ENCODE measurements around the gene PLTP.
"Not testable (repeated sequence)": the region's sequence is repeated elsewhere in the genome, so short reads cannot be mapped to it uniquely, and the experiment has no call there.

PLTP gene

DNA sequence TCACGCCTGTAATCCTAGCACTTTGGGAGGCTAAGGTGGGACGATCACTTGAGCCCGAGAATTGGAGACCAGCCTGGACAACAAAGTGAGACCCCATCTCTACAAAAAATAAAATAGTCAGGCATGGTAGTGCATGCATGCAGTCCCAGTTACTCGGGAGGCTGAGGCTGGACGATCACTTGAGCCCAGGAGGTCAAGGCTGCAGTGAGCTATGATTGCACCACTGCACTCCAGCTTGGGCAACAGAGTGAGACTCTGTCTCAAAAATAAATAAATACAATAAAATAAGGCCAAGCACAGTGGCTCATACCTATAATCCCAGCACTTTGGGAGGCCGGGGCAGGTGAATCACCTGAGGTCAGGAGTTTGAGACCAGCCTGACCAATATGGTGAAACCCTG, 10.6 kb downstream of the PLTP start:
- not testable (repeated sequence) for DNase-seq (ENCODE audit: low spot score)

DNA sequence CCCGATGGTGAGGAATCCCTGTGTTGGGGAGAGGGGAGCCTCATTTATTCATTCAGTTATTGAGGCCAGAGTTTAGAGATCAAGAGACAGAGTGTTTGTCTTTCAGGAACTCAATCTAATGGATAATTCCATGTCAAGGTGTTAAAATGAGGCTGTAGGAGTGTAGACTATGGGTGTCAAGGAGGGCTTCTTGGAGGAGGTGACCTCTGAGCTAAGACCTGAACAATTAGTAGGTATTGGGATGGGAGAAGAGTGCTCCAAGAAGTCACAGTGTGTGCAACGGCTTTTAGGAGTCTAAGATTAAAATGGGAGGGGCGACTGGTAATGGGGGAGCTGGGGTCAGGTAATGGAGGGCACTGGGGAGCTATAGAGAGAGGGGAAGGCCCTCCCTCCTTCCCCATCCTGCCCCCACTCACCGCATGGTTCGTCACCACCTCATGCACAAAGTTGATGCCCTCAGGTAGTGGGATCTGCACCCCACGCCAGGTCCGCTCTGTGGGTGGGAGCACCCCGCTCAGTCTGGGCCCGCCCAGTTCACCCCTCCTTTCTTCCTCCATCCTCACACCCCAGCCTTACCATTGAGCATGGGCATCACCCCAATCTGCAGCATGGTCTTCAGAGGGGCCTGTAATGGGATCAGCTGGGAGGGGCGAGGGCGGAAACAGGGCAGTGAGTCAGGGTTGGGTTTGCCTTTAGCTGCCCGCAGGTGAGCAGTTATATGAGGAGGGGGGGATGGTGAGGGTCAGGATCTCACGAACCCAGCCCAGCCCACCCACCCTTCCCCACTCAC, 12.7 kb downstream of the PLTP start:
- DNase-seq (ENCODE audit: low spot score): no peak

DNA sequence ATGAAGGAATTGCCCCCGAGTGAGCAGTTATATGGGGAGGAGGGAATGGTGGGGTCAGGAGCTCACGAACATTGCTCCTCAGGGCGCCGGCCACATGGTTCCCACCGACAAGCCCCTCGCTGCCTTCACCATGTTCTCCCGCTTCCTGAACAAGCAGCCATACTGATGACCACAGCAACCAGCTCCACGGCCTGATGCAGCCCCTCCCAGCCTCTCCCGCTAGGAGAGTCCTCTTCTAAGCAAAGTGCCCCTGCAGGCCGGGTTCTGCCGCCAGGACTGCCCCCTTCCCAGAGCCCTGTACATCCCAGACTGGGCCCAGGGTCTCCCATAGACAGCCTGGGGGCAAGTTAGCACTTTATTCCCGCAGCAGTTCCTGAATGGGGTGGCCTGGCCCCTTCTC, 13.7 kb downstream of the PLTP start:
- DNase-seq (ENCODE audit: low spot score): no peak

DNA sequence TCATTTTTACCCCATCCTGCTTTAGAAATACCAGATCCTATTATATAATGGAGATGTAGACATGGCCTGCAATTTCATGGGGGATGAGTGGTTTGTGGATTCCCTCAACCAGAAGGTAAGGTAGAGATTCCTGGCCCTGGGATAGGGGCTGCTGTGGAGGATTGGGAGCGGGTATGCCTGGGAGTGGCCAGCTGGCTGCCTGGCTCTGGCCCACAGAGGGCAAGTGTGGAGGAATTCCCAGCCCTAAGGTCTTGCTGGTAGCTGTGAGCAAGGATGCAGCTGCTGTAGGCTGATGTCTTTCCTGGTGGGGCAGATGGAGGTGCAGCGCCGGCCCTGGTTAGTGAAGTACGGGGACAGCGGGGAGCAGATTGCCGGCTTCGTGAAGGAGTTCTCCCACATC, 14.3 kb downstream of the PLTP start:
- no peak for DNase-seq (ENCODE audit: low spot score)

DNA sequence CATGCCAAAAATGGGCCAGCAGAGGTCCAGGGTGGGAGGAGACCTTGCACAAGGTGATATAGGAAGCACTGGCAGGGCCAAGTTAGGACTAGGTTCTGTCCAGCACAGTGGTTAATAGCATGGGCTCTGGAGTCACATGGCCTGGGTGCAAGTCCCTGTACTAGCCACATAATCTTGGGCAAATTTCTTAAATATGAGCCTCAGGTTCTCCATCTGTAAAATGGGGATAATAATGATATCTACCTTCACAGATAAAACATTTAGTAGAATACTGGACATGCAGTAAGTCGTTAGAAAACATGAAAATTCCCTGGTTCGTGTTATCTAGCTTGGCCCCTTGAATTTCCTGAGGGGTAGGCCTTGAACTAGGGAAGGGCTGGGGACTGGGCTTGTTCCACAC, 14.7 kb downstream of the PLTP start:
- DNase-seq (ENCODE audit: low spot score): no peak

DNA sequence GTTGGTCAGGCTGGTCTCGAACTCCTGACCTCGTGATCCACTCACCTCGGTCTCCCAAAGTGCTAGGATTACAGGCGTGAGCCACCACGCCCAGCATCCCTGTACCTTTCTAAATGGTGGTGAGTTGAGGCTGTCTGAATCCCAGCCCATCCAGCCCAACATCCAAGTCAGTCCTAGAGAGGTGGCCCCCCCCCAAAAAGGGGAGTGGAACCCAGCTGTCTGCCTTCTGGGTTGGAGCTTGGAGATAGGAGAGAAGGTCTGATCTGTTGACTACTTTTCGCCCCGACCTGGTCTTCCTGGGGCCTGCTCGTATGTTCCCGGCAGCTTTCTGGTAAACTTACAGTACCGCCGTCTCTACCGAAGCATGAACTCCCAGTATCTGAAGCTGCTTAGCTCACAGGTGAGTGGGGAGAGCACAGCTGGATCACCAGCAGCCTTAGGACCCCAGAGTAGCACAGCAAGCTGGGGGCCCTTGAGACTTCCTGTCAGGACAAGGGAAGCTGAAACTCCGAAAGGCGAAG, 15.3 kb downstream of the PLTP start:
- no peak for DNase-seq (ENCODE audit: low spot score)

DNA sequence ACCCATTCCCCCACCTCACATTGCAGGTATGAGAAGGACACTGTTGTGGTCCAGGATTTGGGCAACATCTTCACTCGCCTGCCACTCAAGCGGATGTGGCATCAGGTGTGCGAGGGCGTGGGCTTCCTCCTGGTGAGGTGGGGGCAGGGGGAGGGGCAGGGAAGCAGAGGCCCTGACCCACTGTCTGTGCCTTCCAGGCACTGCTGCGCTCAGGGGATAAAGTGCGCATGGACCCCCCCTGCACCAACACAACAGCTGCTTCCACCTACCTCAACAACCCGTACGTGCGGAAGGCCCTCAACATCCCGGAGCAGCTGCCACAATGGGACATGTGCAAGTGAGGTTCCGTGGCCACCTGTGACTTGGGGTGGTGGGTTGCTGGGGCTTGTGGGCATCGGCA, 17.2 kb downstream of the PLTP start:
- no peak for DNase-seq (ENCODE audit: low spot score)

DNA sequence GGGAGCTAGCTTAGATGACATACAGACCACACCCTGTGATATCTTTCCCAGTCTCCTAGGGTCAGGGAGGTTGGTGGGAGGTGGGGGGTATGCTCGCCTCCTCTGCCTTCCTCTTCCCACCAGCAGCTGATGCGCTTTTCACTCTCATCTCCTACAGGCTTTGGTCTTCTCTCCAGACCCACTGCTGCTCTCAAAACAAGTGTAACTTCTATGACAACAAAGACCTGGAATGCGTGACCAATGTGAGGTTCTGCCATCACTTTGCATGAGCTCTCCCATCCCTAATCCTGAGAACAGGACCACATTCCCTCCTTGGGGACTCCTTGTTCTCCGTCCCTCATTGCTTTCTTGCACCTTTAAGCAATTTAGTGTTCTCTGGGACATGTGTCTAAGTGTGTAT, 18.1 kb downstream of the PLTP start:
- no peak for DNase-seq (ENCODE audit: low spot score)

DNA sequence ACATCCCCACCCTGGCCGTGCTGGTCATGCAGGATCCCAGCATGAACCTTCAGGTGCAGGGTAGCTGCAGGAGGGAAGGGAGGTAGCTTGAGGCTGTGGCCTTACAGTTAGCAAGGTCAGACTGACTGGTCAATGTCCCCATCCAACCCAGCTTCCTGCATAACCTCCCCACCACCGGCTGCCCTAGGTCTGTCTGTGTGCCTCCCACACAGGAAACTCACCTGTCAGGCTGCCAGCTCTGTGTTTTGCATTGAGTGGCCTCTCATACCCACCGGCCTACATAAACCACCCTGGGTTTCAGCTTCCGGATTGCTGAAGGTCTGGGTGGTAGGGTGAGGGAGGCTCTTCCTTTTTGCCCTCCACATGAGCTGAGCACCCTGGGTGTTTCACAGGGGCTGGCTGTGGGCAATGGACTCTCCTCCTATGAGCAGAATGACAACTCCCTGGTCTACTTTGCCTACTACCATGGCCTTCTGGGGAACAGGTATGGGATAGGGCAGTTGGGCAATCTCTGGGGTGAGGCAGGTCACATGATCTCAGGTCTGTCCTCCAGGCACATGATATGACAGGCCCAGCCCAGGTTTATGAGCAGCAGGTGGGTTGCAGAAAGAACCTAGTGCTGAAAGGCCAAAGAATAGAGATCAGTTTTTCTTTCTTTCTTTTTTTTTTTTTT, 19.0 kb downstream of the PLTP start:
- no peak for DNase-seq (ENCODE audit: low spot score)

DNA sequence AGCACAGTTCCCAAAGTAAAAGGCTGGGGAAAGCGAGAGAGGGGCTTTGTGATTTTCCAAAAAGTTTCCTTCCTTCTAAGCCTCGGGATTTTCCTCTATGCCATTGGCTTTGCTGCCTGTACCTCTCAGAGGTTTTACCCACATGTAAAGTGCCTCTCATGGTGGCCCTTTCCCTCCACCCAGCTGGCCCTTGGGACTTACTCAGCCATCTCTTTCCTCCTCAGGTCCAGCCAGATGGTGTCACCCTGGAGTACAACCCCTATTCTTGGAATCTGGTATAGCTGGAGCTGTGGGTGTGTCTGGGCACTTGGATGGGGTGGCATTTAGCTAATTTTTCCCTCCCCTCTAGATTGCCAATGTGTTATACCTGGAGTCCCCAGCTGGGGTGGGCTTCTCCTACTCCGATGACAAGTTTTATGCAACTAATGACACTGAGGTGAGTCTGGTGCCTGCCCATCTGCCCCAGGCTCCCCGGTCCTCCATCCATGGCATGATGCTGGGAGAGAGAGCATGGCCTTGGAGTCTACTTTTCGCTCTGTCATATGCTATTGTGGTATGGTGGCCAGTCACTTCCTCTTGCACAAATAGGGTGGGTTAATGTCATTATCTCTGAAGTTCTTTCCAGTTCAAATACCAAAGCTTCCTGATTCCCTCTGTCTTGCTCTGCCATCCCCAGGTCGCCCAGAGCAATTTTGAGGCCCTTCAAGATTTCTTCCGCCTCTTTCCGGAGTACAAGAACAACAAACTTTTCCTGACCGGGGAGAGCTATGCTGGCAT, 19.7 kb downstream of the PLTP start:
- DNase-seq (ENCODE audit: low spot score): no peak

DNA sequence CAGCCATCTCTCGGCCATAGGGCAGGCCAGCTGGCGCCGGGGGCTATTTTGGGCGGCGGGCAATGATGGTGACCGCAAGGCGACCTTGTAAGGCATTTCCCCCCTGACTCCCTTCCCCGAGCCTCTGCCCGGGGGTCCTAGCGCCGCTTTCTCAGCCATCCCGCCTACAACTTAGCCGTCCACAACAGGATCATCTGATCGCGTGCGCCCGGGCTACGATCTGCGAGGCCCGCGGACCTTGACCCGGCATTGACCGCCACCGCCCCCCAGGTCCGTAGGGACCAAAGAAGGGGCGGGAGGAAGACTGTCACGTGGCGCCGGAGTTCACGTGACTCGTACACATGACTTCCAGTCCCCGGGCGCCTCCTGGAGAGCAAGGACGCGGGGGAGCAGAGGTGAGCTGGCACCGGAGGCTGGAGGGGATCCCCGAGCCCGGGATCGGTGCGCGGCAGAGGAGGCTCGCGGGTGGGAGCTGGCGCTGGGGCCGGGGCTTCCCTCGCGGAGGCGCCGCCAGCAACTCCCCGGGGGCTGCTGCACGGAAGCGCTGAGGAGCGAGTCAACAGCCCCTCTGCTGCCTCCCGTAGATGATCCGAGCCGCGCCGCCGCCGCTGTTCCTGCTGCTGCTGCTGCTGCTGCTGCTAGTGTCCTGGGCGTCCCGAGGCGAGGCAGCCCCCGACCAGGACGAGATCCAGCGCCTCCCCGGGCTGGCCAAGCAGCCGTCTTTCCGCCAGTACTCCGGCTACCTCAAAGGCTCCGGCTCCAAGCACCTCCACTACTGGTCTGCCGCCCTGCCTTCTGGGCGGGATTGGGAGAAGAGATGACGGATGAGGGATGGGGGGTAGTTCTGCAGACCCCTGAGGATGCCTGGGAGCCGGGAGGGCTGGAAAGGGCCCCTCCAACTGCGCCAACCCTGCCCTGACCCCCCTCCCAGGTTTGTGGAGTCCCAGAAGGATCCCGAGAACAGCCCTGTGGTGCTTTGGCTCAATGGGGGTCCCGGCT, 20.7 kb downstream of the PLTP start, which contains the start of the genes CTSA and NEURL2:
TSS of gene CTSA (plus strand) at position 351 of the 999 bp plus-strand sequence. CDS start at position 585, 234 bp downstream.
TSS of gene NEURL2 (minus strand) at position 224 of the 999 bp plus-strand sequence. CDS start at position 7, 217 bp downstream.
- DNase-seq (ENCODE audit: low spot score): peak; percentile 96

DNA sequence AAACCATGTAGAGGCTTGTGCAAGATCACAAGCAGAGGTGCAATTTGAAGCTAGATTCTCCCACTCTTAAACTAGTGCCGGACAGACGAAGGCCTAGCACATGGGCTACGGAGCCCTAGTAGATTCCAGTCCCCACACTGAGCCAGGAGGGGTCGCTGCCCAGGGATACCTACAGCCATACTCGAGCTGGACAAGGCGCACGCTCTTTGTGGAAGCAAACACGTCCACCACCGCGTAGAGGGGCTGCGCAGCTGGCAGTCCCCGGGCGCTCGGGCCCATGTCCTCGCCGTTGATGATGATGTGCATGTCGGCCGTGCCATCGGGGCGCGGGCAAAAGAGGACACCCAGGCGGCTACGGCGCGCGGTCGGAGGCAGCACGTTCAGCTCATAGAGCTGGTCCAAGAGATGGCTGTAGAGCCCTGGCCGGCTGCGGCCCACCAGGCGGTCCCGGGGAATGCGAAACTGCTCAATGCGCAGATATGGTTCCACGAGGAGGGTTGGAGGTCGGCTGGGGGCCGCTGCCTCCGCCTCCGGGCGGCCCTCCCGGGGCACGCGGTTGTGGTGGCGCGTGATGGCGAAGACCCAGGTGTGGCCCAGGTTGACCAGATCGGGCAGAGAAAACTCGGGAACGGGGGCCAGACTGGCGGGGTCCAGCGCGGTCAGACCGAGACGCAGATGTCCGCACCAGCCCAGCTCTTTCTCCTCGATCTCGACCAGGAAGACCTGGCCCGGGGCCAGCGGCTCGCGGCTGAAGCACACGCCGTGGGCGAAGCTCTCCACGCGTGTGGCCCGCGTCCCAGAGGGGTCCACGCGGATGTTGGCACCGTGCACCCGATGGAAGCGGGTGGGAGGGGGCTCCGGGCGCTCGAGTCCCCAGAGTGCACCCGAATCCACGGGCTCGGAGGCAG, 21.6 kb downstream of the PLTP start:
- peak; percentile 90 for DNase-seq (ENCODE audit: low spot score)

DNA sequence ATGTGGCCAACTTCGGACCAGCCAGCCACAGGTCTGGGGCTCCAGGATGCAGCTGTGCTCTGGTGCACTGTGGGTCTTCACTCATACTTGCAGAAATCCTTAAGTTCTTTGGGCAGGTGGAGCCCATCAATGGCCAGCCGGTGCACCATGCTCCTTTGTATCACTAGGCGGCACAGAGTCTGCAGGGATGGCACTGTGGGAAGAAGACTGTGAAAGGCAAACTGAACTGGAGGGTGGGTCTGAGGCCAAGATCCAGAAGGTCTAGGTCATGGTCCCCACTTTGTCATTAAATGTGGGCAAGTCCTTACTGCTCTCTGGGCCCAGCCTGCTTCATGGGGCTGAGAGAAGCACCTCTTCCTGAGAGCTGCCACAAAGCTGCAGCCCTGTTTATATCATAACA, 23.3 kb downstream of the PLTP start:
- no peak for DNase-seq (ENCODE audit: low spot score)

DNA sequence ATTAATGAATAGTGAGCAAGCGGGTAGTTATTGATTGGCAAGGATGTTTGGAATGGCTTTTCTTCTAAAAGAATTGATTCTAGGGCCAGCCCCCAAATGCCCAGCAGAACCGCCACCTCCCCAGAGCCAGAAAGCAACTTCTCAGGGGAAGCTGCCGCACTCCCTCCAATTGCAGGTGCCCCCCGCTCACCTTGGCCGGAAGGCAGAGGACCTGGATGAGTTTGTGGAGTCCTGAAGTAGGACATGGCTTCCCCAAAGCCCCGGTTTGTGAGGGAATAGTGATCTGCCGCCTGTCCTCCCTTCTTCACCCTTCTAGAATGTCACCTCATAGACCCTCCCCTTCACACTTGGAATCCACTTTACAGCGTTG, 24.6 kb downstream of the PLTP start, which contains the start of gene SPATA25:
TSS of gene SPATA25 (minus strand) at position 277 of the 370 bp plus-strand sequence. CDS start at position 245, 32 bp downstream.
- no peak for DNase-seq (ENCODE audit: low spot score)

DNA sequence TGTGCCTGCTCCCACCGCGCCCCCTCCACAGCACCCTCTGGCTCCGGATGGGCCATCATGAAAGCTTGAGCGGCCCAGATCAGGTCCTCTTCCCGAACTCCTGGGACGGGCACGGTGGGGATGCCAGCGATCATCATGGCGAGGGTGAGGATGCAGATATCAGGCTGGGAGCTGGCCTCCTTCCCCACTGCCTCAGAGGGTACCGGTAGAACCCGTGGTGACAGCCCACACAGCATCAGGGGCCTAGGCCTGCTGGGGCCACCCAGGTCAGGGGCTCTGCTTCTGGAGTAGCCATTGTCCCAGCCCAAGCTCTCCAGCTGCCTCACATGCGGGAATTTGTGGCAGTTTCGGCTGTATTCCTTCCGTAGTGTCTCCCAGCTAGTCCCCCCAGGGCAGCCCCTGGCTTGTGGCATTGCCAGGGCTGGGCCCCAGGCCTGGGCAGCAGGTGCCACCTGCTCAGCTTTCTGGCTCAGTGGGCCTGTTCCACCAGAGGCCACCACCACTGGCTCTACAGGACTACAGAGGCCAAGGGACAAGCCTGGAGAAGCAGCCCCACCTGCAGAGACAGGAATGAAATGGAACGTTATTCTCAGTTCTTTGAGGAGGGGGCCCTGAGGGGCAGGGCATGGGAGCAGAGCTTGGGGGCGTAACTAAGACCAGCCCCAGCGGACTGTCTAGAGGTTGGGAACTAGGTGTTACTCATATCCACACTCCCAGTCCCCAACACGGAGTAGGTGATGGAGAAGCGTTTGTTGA, 25.2 kb downstream of the PLTP start:
- no peak for DNase-seq (ENCODE audit: low spot score)

DNA sequence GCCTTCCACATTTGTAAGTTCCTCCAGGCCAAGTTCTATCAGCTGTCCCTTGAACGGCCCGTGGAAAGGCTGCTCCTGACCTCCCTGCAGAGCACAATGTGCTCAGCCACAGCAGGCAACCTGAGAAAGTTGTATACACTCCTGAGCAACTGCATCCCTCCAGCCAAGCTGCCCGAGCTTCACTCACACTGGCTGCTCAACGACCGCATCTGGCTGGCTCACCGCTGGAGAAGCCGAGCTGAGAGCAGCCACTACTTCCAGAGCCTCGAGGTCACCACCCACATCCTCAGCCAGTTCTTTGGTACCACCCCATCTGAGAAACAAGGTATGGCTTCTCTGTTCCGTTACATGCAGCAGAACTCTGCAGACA, 28.9 kb downstream of the PLTP start:
- no peak for DNase-seq (ENCODE audit: low spot score)

DNA sequence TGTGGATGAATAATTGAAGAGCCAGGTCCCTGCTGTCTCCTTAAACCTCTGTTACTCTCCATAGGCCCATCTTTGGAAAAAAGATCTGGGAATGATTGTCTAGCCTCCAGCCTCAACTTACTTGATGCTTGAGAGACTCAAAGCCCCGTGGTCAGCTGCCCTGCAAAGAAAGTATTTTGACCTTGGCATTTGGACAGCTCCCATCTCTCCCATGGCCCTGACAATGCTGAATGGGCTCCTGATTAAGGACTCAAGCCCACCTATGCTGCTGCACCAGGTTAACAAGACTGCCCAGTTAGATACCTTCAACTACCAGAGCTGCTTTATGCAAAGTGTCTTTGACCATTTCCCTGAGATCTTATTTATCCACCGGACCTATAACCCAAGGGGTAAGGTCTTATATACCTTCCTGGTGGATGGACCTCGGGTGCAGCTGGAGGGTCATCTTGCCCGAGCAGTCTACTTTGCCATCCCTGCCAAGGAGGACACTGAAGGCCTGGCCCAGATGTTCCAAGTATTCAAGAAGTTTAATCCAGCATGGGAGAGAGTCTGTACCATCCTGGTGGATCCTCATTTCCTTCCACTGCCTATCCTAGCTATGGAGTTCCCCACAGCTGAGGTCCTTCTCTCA, 29.4 kb downstream of the PLTP start:
- no peak for DNase-seq (ENCODE audit: low spot score)
